HCT116 (cell line): ENCODE data around the gene HSF2BP. TPM values are rescaled to one million over a fixed set of nuclear protein-coding genes. Genes with fewer than 3 reads are reported as not detected.

Source experiments
- ATAC-seq: fragments of 200-7000 bp; cut with Tn5 transposase; 2 replicates; pipeline ENCODE4 v1.9.1; 2020; ENCODE audit warnings: mild to moderate bottlenecking, moderate library complexity
- BruUV-seq: library from RNA; stranded (reverse); fragments of 400-500 nt; replicated peaks from 2 replicates; lab custom pipeline; 2021; lab: Mats Ljungman, UMichigan
- CTCF ChIA-PET: fragments of 300-600 bp; sonication (Branson Sonifier 250); formaldehyde crosslinking; loops from one replicate; lab custom pipeline; 2021; ENCODE audit warnings: antibody characterized with exemption; lab: Charles Lee
- POLR2A ChIA-PET: fragments of 300-600, 350-600 bp; sonication (Branson Sonifier 250); formaldehyde crosslinking; loops from one replicate; lab custom pipeline; 2021; ENCODE audit warnings: antibody characterized with exemption; lab: Charles Lee
- RAD21 ChIA-PET, 2 experiments: fragments of 300-600 bp; sonication (Branson Sonifier 250); formaldehyde crosslinking; loops; one replicate each; lab custom pipeline; 2023; ENCODE audit warnings: low total read pairs in 2 of 2; ENCODE audit not compliant: uncharacterized antibody in 2 of 2, unreplicated experiment in 2 of 2, low non-redundant PET in 1 of 2; lab: Charles Lee
- DNase-seq: peaks from one replicate; pipeline ENCODE4 v3.0.0-alpha.2; 2010; ENCODE audit warnings: low read depth, low spot score
- H2AFZ ChIP-seq: fragments of 200-600 bp; shearing (Covaris generic), sonication (generic); 2 replicates; pipeline ENCODE4 v1.6.1; 2017; ENCODE audit warnings: low read depth, mixed run types, mixed read lengths, antibody characterized with exemption, low read length; ENCODE audit not compliant: poor library complexity, severe bottlenecking
- H3K27ac ChIP-seq: 2 replicates; pipeline ENCODE4 v1.5.1; 2012; ENCODE audit warnings: low read depth, low read length
- H3K27me3 ChIP-seq: fragments of 200-600 bp; sonication (generic); 2 replicates; pipeline ENCODE4 v1.6.1; 2016; ENCODE audit warnings: mixed run types, low read length, mixed read lengths; ENCODE audit not compliant: insufficient read depth
- H3K36me3 ChIP-seq, 2 experiments: fragments of 200-500 bp in 1 of 2; fragments of 200-600 bp in 1 of 2; sonication (Bioruptor generic) in 1 of 2; sonication (generic) in 1 of 2; 2 replicates each; pipeline versions ENCODE4 v1.5.1 to v1.6.1; 2014 to 2016; ENCODE audit warnings: low read length in 2 of 2, inconsistent platforms in 1 of 2, mixed read lengths in 1 of 2, mixed run types in 1 of 2; ENCODE audit not compliant: insufficient read depth in 2 of 2, control insufficient read depth in 1 of 2
- H3K4me1 ChIP-seq, 2 experiments: fragments of 200-600 bp in 1 of 2; sonication (generic) in 1 of 2; 2 replicates each; pipeline versions ENCODE4 v1.5.1 to v1.6.1; 2012 to 2017; ENCODE audit warnings: low read length in 2 of 2, inconsistent platforms in 1 of 2, mild to moderate bottlenecking in 1 of 2, mixed read lengths in 1 of 2, mixed run types in 1 of 2, moderate library complexity in 1 of 2; ENCODE audit not compliant: insufficient read depth in 2 of 2, control insufficient read depth in 1 of 2
- H3K4me2 ChIP-seq: fragments of 200-600 bp; sonication (generic); 2 replicates; pipeline ENCODE4 v1.6.1; 2017; ENCODE audit warnings: mixed run types, low read length, mixed read lengths
- H3K4me3 ChIP-seq, 2 experiments: fragments of 200-600 bp in 1 of 2; sonication (generic) in 1 of 2; replicated peaks in 1 of 2; 2 replicates each; pipeline ENCODE4 v1.5.1; 2011 to 2016; ENCODE audit warnings: low read length in 2 of 2, control low read depth in 1 of 2, low read depth in 1 of 2, mild to moderate bottlenecking in 1 of 2, mixed read lengths in 1 of 2, mixed run types in 1 of 2
- H3K79me2 ChIP-seq: fragments of 200-600 bp; sonication (generic); 2 replicates; pipeline ENCODE4 v1.6.1; 2017; ENCODE audit warnings: mild to moderate bottlenecking, mixed run types, low read length, moderate library complexity, mixed read lengths; ENCODE audit not compliant: insufficient read depth
- H3K9ac ChIP-seq: fragments of 200-600 bp; sonication (generic); 2 replicates; pipeline ENCODE4 v1.6.1; 2016; ENCODE audit warnings: low read length, mixed read lengths
- H3K9me2 ChIP-seq: fragments of 200-600 bp; sonication (generic), shearing (Covaris generic); 2 replicates; pipeline ENCODE4 v1.6.1; 2017; ENCODE audit warnings: mixed run types, mild to moderate bottlenecking, moderate library complexity; ENCODE audit not compliant: insufficient read depth
- H3K9me3 ChIP-seq, 2 experiments: fragments of 200-500 bp in 1 of 2; fragments of 200-600 bp in 1 of 2; sonication (Bioruptor generic) in 1 of 2; sonication (generic) in 1 of 2; 2 replicates each; pipeline ENCODE4 v1.6.1; 2014 to 2017; ENCODE audit warnings: low read length in 2 of 2, mixed read lengths in 2 of 2, inconsistent platforms in 1 of 2, low read depth in 1 of 2, mild to moderate bottlenecking in 1 of 2, mixed run types in 1 of 2, moderate library complexity in 1 of 2; ENCODE audit not compliant: control insufficient read depth in 1 of 2, insufficient read depth in 1 of 2
- H4K20me1 ChIP-seq: fragments of 200-600 bp; sonication (generic), shearing (Covaris generic); 2 replicates; pipeline ENCODE4 v1.6.1; 2017; ENCODE audit warnings: mixed run types, mild to moderate bottlenecking, moderate library complexity; ENCODE audit not compliant: insufficient read depth
- CBX3 ChIP-seq: IDR thresholded peaks from 2 replicates; pipeline ENCODE4 v1.6.1; 2012; ENCODE audit warnings: low read depth
- CEBPB ChIP-seq: IDR thresholded peaks from 2 replicates; pipeline ENCODE4 v1.6.1; 2012; ENCODE audit warnings: low read depth
- CTCF ChIP-seq, 3 experiments: fragments of 200-600 bp in 1 of 3; sonication (generic) in 1 of 3; IDR thresholded peaks in 2 of 3; conservative IDR thresholded peaks in 1 of 3; 2 replicates each; pipeline ENCODE4 v1.5.1; 2012 to 2017; ENCODE audit warnings: low read depth in 2 of 3, low read length in 2 of 3, antibody characterized with exemption in 1 of 3, borderline replicate concordance in 1 of 3, control low read depth in 1 of 3, mild to moderate bottlenecking in 1 of 3, mixed read lengths in 1 of 3, mixed run types in 1 of 3, moderate library complexity in 1 of 3; ENCODE audit not compliant: insufficient read depth in 1 of 3
- EGR1 ChIP-seq: IDR thresholded peaks from 2 replicates; pipeline ENCODE4 v1.6.1; 2012; ENCODE audit warnings: low read depth
- EZH2 ChIP-seq: fragments of 200-600 bp; sonication (generic); IDR thresholded peaks from 2 replicates; pipeline ENCODE4 v1.6.1; 2017; ENCODE audit warnings: antibody characterized with exemption, mixed run types
- FOSL1 ChIP-seq: IDR thresholded peaks from 2 replicates; pipeline ENCODE4 v1.6.1; 2012; ENCODE audit warnings: low read depth
- JUND ChIP-seq: IDR thresholded peaks from 2 replicates; pipeline ENCODE4 v1.6.1; 2012
- MAX ChIP-seq: IDR thresholded peaks from 2 replicates; pipeline ENCODE4 v1.6.1; 2012
- POLR2AphosphoS5 ChIP-seq: IDR thresholded peaks from 2 replicates; pipeline ENCODE4 v1.6.1; 2011; ENCODE audit warnings: mild to moderate bottlenecking, low read depth, low read length, moderate library complexity
- RAD21 ChIP-seq: IDR thresholded peaks from 2 replicates; pipeline ENCODE4 v1.6.1; 2012; ENCODE audit warnings: low read depth, mild to moderate bottlenecking
- SIN3A ChIP-seq: IDR thresholded peaks from 2 replicates; pipeline ENCODE4 v1.6.1; 2012; ENCODE audit warnings: low read depth
- SRF ChIP-seq: IDR thresholded peaks from 2 replicates; pipeline ENCODE4 v1.6.1; 2012; ENCODE audit warnings: low read depth
- TCF7L2 ChIP-seq: IDR thresholded peaks from 2 replicates; pipeline ENCODE4 v1.7.0; 2011; ENCODE audit warnings: borderline replicate concordance, inconsistent platforms; ENCODE audit not compliant: insufficient read depth, insufficient read length; ENCODE audit errors: extremely low read depth
- ZBTB33 ChIP-seq: IDR thresholded peaks from 2 replicates; pipeline ENCODE4 v1.6.1; 2011; ENCODE audit warnings: mild to moderate bottlenecking, low read length, moderate library complexity; ENCODE audit not compliant: insufficient replicate concordance; ENCODE audit errors: extremely low read depth
- ZNF274 ChIP-seq: fragments of 200-500 bp; sonication (Bioruptor generic); IDR thresholded peaks from 2 replicates; pipeline ENCODE4 v1.6.1; 2014; ENCODE audit warnings: mild to moderate bottlenecking, low read depth, low read length, inconsistent platforms
- intact Hi-C: fragments of 100-400 bp; cut with micrococcal nuclease; formaldehyde crosslinking; loops from 2 replicates; pipeline ENCODE4 v1.10.0; 2022
- total RNA-seq: library from RNA; stranded (reverse); gene quantifications from one replicate; pipeline ENCODE4 v1.2.1, GENCODE V29; 2021; ENCODE audit not compliant: unreplicated experiment

Gene HSF2BP
- total RNA-seq, 1 experiment from 2014 or later, result 0.59 TPM

GRCh38 chr21:43619856-43620255 is 39.4 kb downstream of the HSF2BP start:
- no peaks in the 10 kb centered on the region for H3K4me1 ChIP-seq
- DNase-seq (no peak), ATAC-seq (peak; percentile 47; the same call in 1 of the 2 replicates)
- no peak overlapping the region for H3K9ac ChIP-seq
- H2AFZ ChIP-seq, result no peak overlapping the region
- H4K20me1 ChIP-seq, result no peaks in the 10 kb centered on the region
- H3K9me3 ChIP-seq, result peaks cover 0 to 4% of the 10 kb centered on the region in 2 experiments; a peak in 1 of 4 replicates
- ChIA-PET RAD21 (no interaction called here), POLR2A (no interaction called here), CTCF (no interaction called here)
- no peaks in the 10 kb centered on the region for H3K9me2 ChIP-seq
- no peaks in the 10 kb centered on the region for H3K27me3 ChIP-seq
- no peaks in the 10 kb centered on the region for H3K36me3 ChIP-seq
- no TSS peak for BruUV-seq
- H3K27ac ChIP-seq, result no peak overlapping the region
- TF ChIP-seq CTCF (IDR thresholded peaks at IDR 0.05 in 2 of 3, conservative IDR thresholded peaks at IDR 0.05 in 1 of 3; ENCODE audit: borderline replicate concordance in 1 of 3, insufficient read depth in 1 of 3, low read depth in 2 of 3, low read length in 2 of 3) (peak in 2 of 3 experiments; percentile 22 to 45; a peak in 3 of 6 replicates), SIN3A (no peak), CEBPB (no peak), ZNF274 (no peak), RAD21 (peak; percentile 51), CBX3 (peak; percentile 68; the same call in 1 of the 2 replicates), FOSL1 (no peak)
- no peak overlapping the region for H3K4me3 ChIP-seq
- H3K79me2 ChIP-seq, result no peaks in the 10 kb centered on the region
- no peak overlapping the region for H3K4me2 ChIP-seq
- intact Hi-C loops, result no loop called here

GRCh38 chr21:43619344-43619743 is 39.9 kb downstream of the HSF2BP start:
- DNase-seq, result no peak
- Histone ChIP-seq H2AFZ (no peak overlapping the region), H3K27ac (no peak overlapping the region), H3K4me2 (no peak overlapping the region), H3K36me3 (no peaks in the 10 kb centered on the region), H4K20me1 (no peaks in the 10 kb centered on the region), H3K27me3 (no peaks in the 10 kb centered on the region), H3K9me2 (no peaks in the 10 kb centered on the region), H3K4me1 (no peaks in the 10 kb centered on the region), H3K9me3 (peaks cover 0 to 4% of the 10 kb centered on the region in 2 experiments; a peak in 1 of 4 replicates), H3K79me2 (no peaks in the 10 kb centered on the region), H3K9ac (no peak overlapping the region), H3K4me3 (no peak overlapping the region)
- ATAC-seq, result no peak
- RAD21 ChIA-PET, result no interaction called here
- intact Hi-C loops, result no loop called here
- POLR2A ChIA-PET, result no interaction called here
- BruUV-seq, result no TSS peak
- CTCF ChIA-PET, result no interaction called here
- TF ChIP-seq ZBTB33, result no peak
- TF ChIP-seq CTCF (IDR thresholded peaks at IDR 0.05 in 2 of 3, conservative IDR thresholded peaks at IDR 0.05 in 1 of 3; ENCODE audit: borderline replicate concordance in 1 of 3, insufficient read depth in 1 of 3, low read depth in 2 of 3, low read length in 2 of 3), result no peak
- no peak for TF ChIP-seq TCF7L2
- TF ChIP-seq POLR2AphosphoS5, result no peak
- TF ChIP-seq SRF, result no peak
- no peak for TF ChIP-seq MAX
- TF ChIP-seq EZH2, result no peak
- TF ChIP-seq JUND, result no peak
- no peak for TF ChIP-seq EGR1
- no peak for TF ChIP-seq SIN3A
